Cardiac muscle cell (in vitro differentiated cells and primary cell): ENCODE results near the gene SH3PXD2B. TPM values are rescaled to one million over a fixed set of nuclear protein-coding genes. Genes with fewer than 3 reads are reported as not detected.
A peak's percentile ranks its signal among the peaks of the same experiment; 100 is the strongest.
"Not testable (repeated sequence)": the region's sequence is repeated elsewhere in the genome, so short reads cannot be mapped to it uniquely, and the experiment has no call there.

Source experiments
- DNase-seq, 2 donors: peaks; one replicate each; pipeline versions ENCODE4 v3.0.0 to v3.0.0-alpha.2; 2010 to 2017; ENCODE audit warnings: low read depth in 1 of 2, low spot score in 1 of 2
- H3K27ac ChIP-seq: fragments of 200-600 bp; sonication (generic); 2 replicates; pipeline ENCODE4 v1.5.1; 2016
- H3K27me3 ChIP-seq: fragments of 200-600 bp; sonication (generic); 2 replicates; pipeline ENCODE4 v1.6.0; 2016; ENCODE audit warnings: control low read depth
- H3K36me3 ChIP-seq: fragments of 200-600 bp; sonication (generic); 2 replicates; pipeline ENCODE4 v1.5.1; 2016; ENCODE audit warnings: control low read depth
- H3K4me1 ChIP-seq: fragments of 200-600 bp; sonication (generic); 2 replicates; pipeline ENCODE4 v1.8.1; 2017; ENCODE audit warnings: low read depth, mild to moderate bottlenecking, mixed run types
- H3K4me3 ChIP-seq: fragments of 200-600 bp; sonication (generic); 2 replicates; pipeline ENCODE4 v1.5.1; 2016; ENCODE audit warnings: mild to moderate bottlenecking
- H3K9me3 ChIP-seq: fragments of 200-600 bp; sonication (generic); 2 replicates; pipeline ENCODE4 v1.5.1; 2017; ENCODE audit warnings: low read depth, mild to moderate bottlenecking, control low read depth
- CTCF ChIP-seq: IDR thresholded peaks from 2 replicates; pipeline ENCODE4 v1.5.1; 2012; ENCODE audit warnings: low read depth, mild to moderate bottlenecking, low read length
- polyA plus RNA-seq: library from polyadenylated mRNA; unstranded; fragments of >200 nt; fragmentation: Nextera tagmentation; extraction: Ambion mirVana; gene quantifications from 2 replicates; pipeline ENCODE4 v1.2.1, GENCODE V29; 2016
- total RNA-seq: library from RNA; depleted of rRNA; stranded (reverse); fragments of >200 nt; gene quantifications from 2 replicates; pipeline ENCODE4 v1.2.3, GENCODE V29; 2016

SH3PXD2B gene
- total and polyA plus RNA-seq, 2 experiments from 2014 or later = 13.9 to 27.6 TPM

- Histone ChIP-seq H3K4me1 (no peaks in the 10 kb centered on the region), H3K27ac (peak overlapping the region; percentile 28), H3K9me3 (no peaks in the 10 kb centered on the region), H3K36me3 (peaks cover 9% of the 10 kb centered on the region), H3K27me3 (no peaks in the 10 kb centered on the region), H3K4me3 (no peak overlapping the region)
- no peak for TF ChIP-seq CTCF
- peak in 1 of 2 donors; percentile 17 for DNase-seq
Measured at GRCh38 chr5:172405226-172406107, 48.9 kb downstream of the SH3PXD2B start.

- TF ChIP-seq CTCF = no peak
- Histone ChIP-seq H3K4me3 (no peak overlapping the region), H3K27ac (no peak overlapping the region), H3K36me3 (peaks cover 9% of the 10 kb centered on the region), H3K9me3 (no peaks in the 10 kb centered on the region), H3K4me1 (no peaks in the 10 kb centered on the region), H3K27me3 (no peaks in the 10 kb centered on the region)
- DNase-seq = no peak
Measured at GRCh38 chr5:172404746-172405145, 49.6 kb downstream of the SH3PXD2B start.

- Histone ChIP-seq H3K27me3 (no peaks in the 10 kb centered on the region), H3K4me1 (no peaks in the 10 kb centered on the region), H3K9me3 (no peaks in the 10 kb centered on the region), H3K4me3 (no peak overlapping the region), H3K36me3 (peaks cover 9% of the 10 kb centered on the region), H3K27ac (no peak overlapping the region)
- no peak for TF ChIP-seq CTCF
- DNase-seq = peak in 1 of 2 donors; percentile 23
Measured at GRCh38 chr5:172403817-172404216, 50.5 kb downstream of the SH3PXD2B start.

- peaks cover 9% of the 10 kb centered on the region for H3K36me3 ChIP-seq
- no peaks in the 10 kb centered on the region for H3K9me3 ChIP-seq
- peak; percentile 48 to 96 for DNase-seq
- no peaks in the 10 kb centered on the region for H3K4me1 ChIP-seq
- TF ChIP-seq CTCF = no peak
- peak overlapping the region; percentile 16 for H3K27ac ChIP-seq
- no peaks in the 10 kb centered on the region for H3K27me3 ChIP-seq
- H3K4me3 ChIP-seq = no peak overlapping the region
Measured at GRCh38 chr5:172403189-172403796, 51.0 kb downstream of the SH3PXD2B start.

GRCh38 chr5:172402531-172403188 is 51.7 kb downstream of the SH3PXD2B start:
- Histone ChIP-seq H3K4me1 (no peaks in the 10 kb centered on the region), H3K9me3 (no peaks in the 10 kb centered on the region), H3K4me3 (no peak overlapping the region), H3K36me3 (peaks cover 9% of the 10 kb centered on the region), H3K27me3 (no peaks in the 10 kb centered on the region), H3K27ac (no peak overlapping the region)
- no peak for TF ChIP-seq CTCF
- DNase-seq = no peak

- H3K27me3 ChIP-seq, H3K9me3 ChIP-seq, H3K4me3 ChIP-seq, H3K36me3 ChIP-seq, H3K4me1 ChIP-seq, DNase-seq, H3K27ac ChIP-seq: not testable (repeated sequence)
Measured at GRCh38 chr5:172402031-172402430, 52.3 kb downstream of the SH3PXD2B start.
